Osteocyte (in vitro differentiated cells): Measurements from ENCODE around the gene NSD1. TPM values are rescaled to one million over a fixed set of nuclear protein-coding genes. Genes with fewer than 3 reads are reported as not detected.
"Not testable (repeated sequence)": the region's sequence is repeated elsewhere in the genome, so short reads cannot be mapped to it uniquely, and the experiment has no call there.

Source experiments
- DNase-seq: peaks from one replicate; pipeline ENCODE4 v3.0.0; 2021; ENCODE audit warnings: mixed read lengths; ENCODE audit not compliant: unreplicated experiment; ENCODE audit errors: extremely low spot score
- H3K27ac Mint-ChIP-seq: one replicate; pipeline ENCODE4 v1.8.0; 2021; ENCODE audit warnings: mild to moderate bottlenecking, mixed read lengths; ENCODE audit not compliant: unreplicated experiment
- H3K27me3 Mint-ChIP-seq: one replicate; pipeline ENCODE4 v1.8.0; 2021; ENCODE audit warnings: mixed read lengths; ENCODE audit not compliant: unreplicated experiment
- H3K36me3 Mint-ChIP-seq: one replicate; pipeline ENCODE4 v1.8.0; 2021; ENCODE audit warnings: mixed read lengths; ENCODE audit not compliant: unreplicated experiment
- H3K4me1 Mint-ChIP-seq: one replicate; pipeline ENCODE4 v1.8.0; 2021; ENCODE audit warnings: mixed read lengths; ENCODE audit not compliant: unreplicated experiment
- H3K4me3 Mint-ChIP-seq: one replicate; pipeline ENCODE4 v1.8.0; 2021; ENCODE audit warnings: mild to moderate bottlenecking, moderate library complexity, mixed read lengths; ENCODE audit not compliant: unreplicated experiment
- H3K9me3 Mint-ChIP-seq: one replicate; pipeline ENCODE4 v1.8.0; 2021; ENCODE audit warnings: mixed read lengths; ENCODE audit not compliant: unreplicated experiment
- CTCF ChIP-seq: fragments of 200-600 bp; sonication (generic); IDR thresholded peaks from 2 replicates; pipeline ENCODE4 v1.5.0; 2021; ENCODE audit warnings: antibody characterized with exemption, mild to moderate bottlenecking, moderate library complexity
- total RNA-seq: library from RNA; stranded (reverse); gene quantifications from 2 replicates; pipeline ENCODE4 v1.2.1, GENCODE V29; 2021

Gene NSD1
- total RNA-seq, 1 donor from 2014 or later = 74.7 TPM

GRCh38 chr5:177336112-177336511 is 202.5 kb downstream of the NSD1 start:
- H3K4me3 Mint-ChIP-seq = no peak overlapping the region
- no peaks in the 10 kb centered on the region for H3K27me3 Mint-ChIP-seq
- DNase-seq = no peak
- H3K27ac Mint-ChIP-seq = no peak overlapping the region
- H3K36me3 Mint-ChIP-seq = peaks cover 38% of the 10 kb centered on the region
- peak; percentile 17 for TF ChIP-seq CTCF
- H3K9me3 Mint-ChIP-seq = no peaks in the 10 kb centered on the region
- H3K4me1 Mint-ChIP-seq = no peaks in the 10 kb centered on the region

- Mint-ChIP-seq H3K4me3 (no peak overlapping the region), H3K9me3 (no peaks in the 10 kb centered on the region), H3K36me3 (peaks cover 42% of the 10 kb centered on the region)
These were observed 203.3 kb downstream of the NSD1 start for GRCh38 chr5:177336603-177337494.

GRCh38 chr5:177338251-177339106 is 204.9 kb downstream of the NSD1 start:
- no peak overlapping the region for H3K4me3 Mint-ChIP-seq
- no peak for DNase-seq

More at GRCh38 chr5:177336603-177337494, 203.3 kb downstream of the NSD1 start:
- H3K27me3 Mint-ChIP-seq = no peaks in the 10 kb centered on the region
- no peaks in the 10 kb centered on the region for H3K4me1 Mint-ChIP-seq
- no peak overlapping the region for H3K27ac Mint-ChIP-seq
- no peak for TF ChIP-seq CTCF
- DNase-seq = no peak

GRCh38 chr5:177339107-177339638 is 205.6 kb downstream of the NSD1 start:
- peaks cover 27% of the 10 kb centered on the region for H3K36me3 Mint-ChIP-seq
- TF ChIP-seq CTCF = no peak
- H3K27me3 Mint-ChIP-seq = no peaks in the 10 kb centered on the region
- DNase-seq = no peak
- H3K4me1 Mint-ChIP-seq = no peaks in the 10 kb centered on the region
- no peak overlapping the region for H3K27ac Mint-ChIP-seq
- no peak overlapping the region for H3K4me3 Mint-ChIP-seq
- no peaks in the 10 kb centered on the region for H3K9me3 Mint-ChIP-seq

More at GRCh38 chr5:177338251-177339106, 204.9 kb downstream of the NSD1 start:
- H3K36me3 Mint-ChIP-seq = peaks cover 32% of the 10 kb centered on the region
- no peaks in the 10 kb centered on the region for H3K9me3 Mint-ChIP-seq
- no peaks in the 10 kb centered on the region for H3K4me1 Mint-ChIP-seq
- H3K27ac Mint-ChIP-seq = no peak overlapping the region
- TF ChIP-seq CTCF = no peak
- H3K27me3 Mint-ChIP-seq = no peaks in the 10 kb centered on the region

- not testable (repeated sequence) for H3K27me3 Mint-ChIP-seq, H3K9me3 Mint-ChIP-seq, H3K4me1 Mint-ChIP-seq
These were observed 209.4 kb downstream of the NSD1 start for GRCh38 chr5:177343000-177343399.

More at GRCh38 chr5:177343000-177343399, 209.4 kb downstream of the NSD1 start:
- H3K27ac Mint-ChIP-seq, H3K4me3 Mint-ChIP-seq, DNase-seq: not testable (repeated sequence)
- peaks cover 10% of the 10 kb centered on the region for H3K36me3 Mint-ChIP-seq
